Fibroblast of the aortic adventitia (primary cell): Measurements from ENCODE around the gene MTA1. TPM values are rescaled to one million over a fixed set of nuclear protein-coding genes. Genes with fewer than 3 reads are reported as not detected.
A peak's percentile ranks its signal among the peaks of the same experiment; 100 is the strongest.

Experiments
- DNase-seq: peaks from one replicate; pipeline ENCODE4 v3.0.0-alpha.2; 2010; ENCODE audit warnings: low read depth
- H3K4me3 ChIP-seq: 2 replicates; pipeline ENCODE4 v1.5.1; 2011; ENCODE audit warnings: low read depth, mild to moderate bottlenecking, control low read depth, low read length, moderate library complexity
- total RNA-seq: library from RNA; depleted of rRNA; stranded (reverse); fragments of >200 nt; gene quantifications from 2 replicates; pipeline ENCODE4 v1.2.3, GENCODE V29; 2012; ENCODE audit warnings: low replicate concordance
- TF ChIP-seq, protein P1 (sequence below): IDR thresholded peaks from 2 replicates; pipeline ENCODE4 v1.5.1; 2011; ENCODE audit warnings: mild to moderate bottlenecking, low read length, control low read depth, inconsistent platforms; ENCODE audit not compliant: insufficient read depth

Gene MTA1
- total RNA-seq, 1 donor: 44.4 TPM

DNA sequence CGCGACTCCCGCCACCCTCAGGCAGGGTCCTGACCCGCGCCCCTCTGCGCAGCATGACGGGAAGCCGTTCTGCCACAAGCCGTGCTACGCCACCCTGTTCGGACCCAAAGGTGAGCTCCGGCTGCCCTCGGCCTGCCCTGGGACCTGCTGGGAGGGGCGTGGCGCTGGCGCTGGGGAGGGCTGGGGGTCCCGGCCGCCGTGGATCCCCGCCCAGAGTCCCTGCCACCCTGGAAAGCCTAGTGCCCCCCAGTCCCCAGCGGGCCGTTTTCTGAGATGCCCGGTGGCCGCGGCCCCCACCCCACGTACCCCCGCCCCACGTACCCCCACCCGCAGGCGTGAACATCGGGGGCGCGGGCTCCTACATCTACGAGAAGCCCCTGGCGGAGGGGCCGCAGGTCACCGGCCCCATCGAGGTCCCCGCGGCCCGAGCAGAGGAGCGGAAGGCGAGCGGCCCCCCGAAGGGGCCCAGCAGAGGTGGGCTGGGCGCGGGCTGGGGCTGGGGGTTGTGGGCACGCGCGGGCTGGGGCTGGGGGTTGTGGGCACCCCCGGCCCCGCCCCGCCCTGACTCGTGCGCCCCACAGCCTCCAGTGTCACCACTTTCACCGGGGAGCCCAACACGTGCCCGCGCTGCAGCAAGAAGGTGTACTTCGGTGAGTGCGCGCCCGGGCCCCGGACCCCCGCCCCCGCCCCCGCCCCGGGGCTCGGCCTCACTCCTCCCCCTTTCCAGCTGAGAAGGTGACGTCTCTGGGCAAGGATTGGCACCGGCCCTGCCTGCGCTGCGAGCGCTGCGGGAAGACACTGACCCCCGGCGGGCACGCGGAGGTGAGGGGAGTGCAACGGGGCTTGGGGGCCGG lies 59.0 kb downstream of the MTA1 start:
- no peak for DNase-seq
- H3K4me3 ChIP-seq: no peak overlapping the region
- TF ChIP-seq, protein P1, sequence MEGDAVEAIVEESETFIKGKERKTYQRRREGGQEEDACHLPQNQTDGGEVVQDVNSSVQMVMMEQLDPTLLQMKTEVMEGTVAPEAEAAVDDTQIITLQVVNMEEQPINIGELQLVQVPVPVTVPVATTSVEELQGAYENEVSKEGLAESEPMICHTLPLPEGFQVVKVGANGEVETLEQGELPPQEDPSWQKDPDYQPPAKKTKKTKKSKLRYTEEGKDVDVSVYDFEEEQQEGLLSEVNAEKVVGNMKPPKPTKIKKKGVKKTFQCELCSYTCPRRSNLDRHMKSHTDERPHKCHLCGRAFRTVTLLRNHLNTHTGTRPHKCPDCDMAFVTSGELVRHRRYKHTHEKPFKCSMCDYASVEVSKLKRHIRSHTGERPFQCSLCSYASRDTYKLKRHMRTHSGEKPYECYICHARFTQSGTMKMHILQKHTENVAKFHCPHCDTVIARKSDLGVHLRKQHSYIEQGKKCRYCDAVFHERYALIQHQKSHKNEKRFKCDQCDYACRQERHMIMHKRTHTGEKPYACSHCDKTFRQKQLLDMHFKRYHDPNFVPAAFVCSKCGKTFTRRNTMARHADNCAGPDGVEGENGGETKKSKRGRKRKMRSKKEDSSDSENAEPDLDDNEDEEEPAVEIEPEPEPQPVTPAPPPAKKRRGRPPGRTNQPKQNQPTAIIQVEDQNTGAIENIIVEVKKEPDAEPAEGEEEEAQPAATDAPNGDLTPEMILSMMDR: no peak

DNA sequence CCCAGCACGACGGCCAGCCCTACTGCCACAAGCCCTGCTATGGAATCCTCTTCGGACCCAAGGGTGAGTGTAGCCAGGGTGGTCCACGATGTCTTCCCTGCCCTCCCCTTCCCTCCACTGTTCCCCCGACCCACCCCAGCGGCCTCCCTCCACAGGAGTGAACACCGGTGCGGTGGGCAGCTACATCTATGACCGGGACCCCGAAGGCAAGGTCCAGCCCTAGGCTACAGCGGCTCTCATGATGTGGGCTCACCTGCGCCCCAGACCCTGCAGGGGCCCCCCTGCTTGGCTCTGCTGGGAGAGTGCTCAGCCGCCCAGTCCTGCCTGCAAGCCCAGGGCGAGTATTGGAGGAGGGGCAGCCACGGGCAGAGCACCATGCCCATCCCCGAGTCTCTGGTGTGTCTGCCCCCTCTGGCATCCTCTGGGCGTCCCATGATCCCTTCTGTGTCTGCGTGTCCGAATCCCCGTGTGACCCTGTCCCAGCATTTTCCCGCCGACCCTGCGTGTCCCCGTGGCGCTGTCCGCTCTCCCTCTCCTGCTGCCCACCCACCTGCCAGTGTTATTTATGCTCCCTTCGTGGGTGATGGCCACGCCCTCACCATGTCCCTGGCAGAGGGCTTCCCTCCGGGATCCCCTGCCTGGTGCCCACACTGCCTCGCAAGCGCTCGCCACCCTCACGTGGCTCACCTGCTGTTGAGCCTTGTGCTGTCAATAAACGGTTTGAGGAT lies 60.0 kb downstream of the MTA1 start:
- TF ChIP-seq, protein P1: no peak
- H3K4me3 ChIP-seq: no peak overlapping the region
- no peak for DNase-seq

DNA sequence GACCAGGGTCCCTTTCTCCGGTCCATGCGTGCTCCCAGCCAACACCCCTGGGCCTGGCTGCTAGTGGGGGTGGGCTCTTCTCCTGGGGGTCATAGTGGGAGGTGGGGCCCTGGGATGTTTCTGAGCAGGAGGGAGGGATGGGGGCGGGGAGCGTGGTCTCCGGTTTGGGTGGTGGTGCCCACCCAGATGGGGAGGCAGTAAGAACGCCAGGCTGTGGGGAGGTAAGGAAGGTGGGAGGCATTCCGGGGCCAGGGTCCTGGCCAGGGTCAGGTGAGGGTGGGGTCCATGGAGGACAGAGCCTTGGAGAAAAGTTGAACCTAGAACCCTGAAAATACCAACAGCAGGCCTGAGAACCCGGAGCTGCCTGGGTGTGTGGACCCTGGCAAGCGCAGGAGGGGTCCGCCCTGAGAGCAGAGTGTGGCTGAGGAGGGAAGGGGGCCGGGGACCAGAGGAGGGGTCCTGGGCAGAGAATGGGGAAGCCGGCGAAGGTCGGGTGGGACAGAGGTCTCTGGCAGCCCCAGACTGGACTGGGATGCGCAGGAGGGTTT lies 60.6 kb downstream of the MTA1 start:
- TF ChIP-seq, protein P1: no peak
- H3K4me3 ChIP-seq: no peak overlapping the region
- DNase-seq: no peak

DNA sequence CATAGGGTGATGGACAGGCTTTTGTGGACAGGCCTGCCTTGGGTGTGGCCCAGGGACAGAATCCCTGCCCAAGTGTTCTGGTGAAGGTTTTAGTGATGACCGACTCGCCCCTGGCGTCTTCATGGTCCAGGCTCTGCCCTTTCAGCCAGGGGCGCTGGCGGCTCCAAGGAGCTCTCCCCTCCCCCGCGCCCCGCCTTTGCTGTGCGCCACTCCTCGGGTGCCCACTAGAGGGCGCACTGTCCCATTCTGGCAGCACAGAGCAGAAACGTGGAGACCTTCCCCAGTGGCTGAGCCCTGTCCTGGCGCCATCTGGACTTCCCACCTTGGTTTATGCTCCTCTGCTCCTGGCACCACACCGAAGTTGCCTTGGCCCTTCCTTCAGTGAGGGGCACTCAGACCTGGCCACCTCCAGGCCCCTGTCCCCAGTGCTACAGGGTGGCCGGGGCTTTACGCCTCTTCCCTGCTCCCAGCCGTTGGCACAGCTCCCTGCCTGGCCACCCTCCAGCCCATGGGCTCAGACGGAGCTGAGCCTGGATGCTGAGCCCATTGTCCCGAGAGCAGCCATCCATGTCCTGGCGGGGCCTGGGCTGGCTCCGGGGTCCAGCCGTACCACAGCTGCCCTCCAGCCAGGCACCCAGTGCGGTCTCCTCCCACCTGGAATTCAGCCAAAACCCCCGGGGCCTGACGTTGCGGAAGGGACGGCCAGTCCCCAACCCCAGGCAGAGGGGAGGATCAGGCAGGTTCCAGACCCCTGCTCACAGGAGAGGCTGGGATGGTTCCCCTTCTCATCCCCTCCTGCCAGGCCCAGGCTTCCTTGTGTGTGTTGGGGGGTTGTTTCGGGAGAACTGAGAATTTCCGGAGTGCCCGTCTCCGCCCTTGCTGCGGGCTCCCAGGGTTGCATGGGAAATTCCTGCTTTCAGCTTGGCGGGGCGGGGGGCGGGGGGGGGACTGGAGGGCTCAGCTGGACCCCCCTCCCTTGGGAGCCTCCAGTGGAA lies 61.5 kb downstream of the MTA1 start:
- peak overlapping the region; percentile 60 for H3K4me3 ChIP-seq
- TF ChIP-seq, protein P1: peak; percentile 97
- DNase-seq: peak; percentile 86

DNA sequence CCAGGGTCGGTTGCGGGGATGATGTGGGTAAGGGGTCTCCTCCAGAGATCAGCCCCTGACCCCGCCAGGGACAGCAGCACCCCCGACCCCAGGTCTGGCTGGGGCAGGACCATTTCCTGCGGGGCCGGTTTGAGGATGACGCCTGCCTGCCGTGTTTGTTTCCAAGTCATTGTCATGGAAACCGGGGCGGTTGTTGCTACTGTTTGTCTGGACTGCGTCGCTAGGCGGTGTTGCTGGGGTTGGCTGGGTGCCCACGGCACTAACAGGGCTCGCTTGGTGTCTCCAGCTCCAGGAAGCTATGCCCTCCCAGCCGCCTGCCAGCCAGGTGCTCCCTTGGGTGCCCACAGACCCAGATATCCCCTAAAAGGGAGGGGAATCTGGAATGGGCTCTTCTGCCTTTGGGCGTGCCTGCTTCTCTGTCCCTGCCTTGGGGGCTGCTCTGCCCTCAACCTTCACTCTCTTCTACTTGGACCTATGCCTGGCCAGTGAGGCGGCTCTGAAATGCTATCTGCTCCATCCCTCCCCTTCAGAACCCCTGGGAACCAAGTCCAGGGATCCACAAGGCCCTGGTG lies 62.3 kb downstream of the MTA1 start:
- DNase-seq: peak; percentile 95
- TF ChIP-seq, protein P1: no peak
- H3K4me3 ChIP-seq: peak overlapping the region; percentile 33
